Heart right ventricle (tissue), 16 donors: ENCODE data around the gene RGS7. TPM values are rescaled to one million over a fixed set of nuclear protein-coding genes. Genes with fewer than 3 reads are reported as not detected.
"Not testable (repeated sequence)": the region's sequence is repeated elsewhere in the genome, so short reads cannot be mapped to it uniquely, and the experiment has no call there.

Experiments
- ATAC-seq, 8 donors: fragments of 200-7000 bp; cut with Tn5 transposase; one replicate each; pipeline ENCODE4 v1.9.1; 2020; ENCODE audit warnings: mild to moderate bottlenecking in 8 of 8, moderate library complexity in 8 of 8, moderate number of reproducible peaks in 1 of 8
- DNase-seq, 2 donors: peaks; one replicate each; pipeline ENCODE4 v3.0.0-alpha.2; 2020
- H3K27ac ChIP-seq, 10 donors: fragments of 200-600 bp; sonication (generic) in 2 of 10; one replicate each; pipeline versions ENCODE4 v1.5.0 to v1.8.0; 2020 to 2022; ENCODE audit warnings: mild to moderate bottlenecking in 3 of 10
- H3K27me3 ChIP-seq, 7 donors: fragments of 200-600 bp; one replicate each; pipeline ENCODE4 v1.8.0; 2021 to 2022; ENCODE audit warnings: mild to moderate bottlenecking in 2 of 7
- H3K36me3 ChIP-seq, 9 donors: fragments of 200-600 bp; sonication (generic) in 1 of 9; one replicate each; pipeline versions ENCODE4 v1.5.0 to v1.8.0; 2020 to 2022; ENCODE audit warnings: mild to moderate bottlenecking in 2 of 9
- H3K4me1 ChIP-seq, 9 donors: fragments of 200-600 bp; sonication (generic) in 1 of 9; one replicate each; pipeline versions ENCODE4 v1.5.0 to v1.8.0; 2020 to 2022; ENCODE audit warnings: mild to moderate bottlenecking in 4 of 9
- H3K4me3 ChIP-seq, 10 donors: fragments of 200-600 bp; sonication (generic) in 2 of 10; one replicate each; pipeline versions ENCODE4 v1.5.0 to v1.8.0; 2020 to 2022; ENCODE audit warnings: mild to moderate bottlenecking in 7 of 10, moderate library complexity in 2 of 10
- H3K9me3 ChIP-seq, 11 donors: fragments of 200-600 bp in 10 of 11; sonication (generic) in 2 of 11; one replicate each; pipeline versions ENCODE4 v1.5.0 to v1.8.0; 2013 to 2022; ENCODE audit warnings: mild to moderate bottlenecking in 2 of 11, control low read depth in 1 of 11, moderate library complexity in 1 of 11
- CTCF ChIP-seq, 9 donors: fragments of 200-600 bp; sonication (generic) in 2 of 9; IDR thresholded peaks; one replicate each; pipeline versions ENCODE4 v1.5.0 to v1.8.0; 2021 to 2022; ENCODE audit warnings: antibody characterized with exemption in 9 of 9, mild to moderate bottlenecking in 5 of 9, moderate library complexity in 1 of 9
- WGBS, 2 donors: extraction: QIAGEN DNeasy Blood & Tissue Kit; methylation state at CpG; one replicate each; pipeline ENCODE4 v1.1.7; 2013; ENCODE audit warnings: inconsistent platforms in 1 of 2; 5-methylcytosine and 5-hydroxymethylcytosine counted together
- intact Hi-C, 10 donors: fragments of 100-400 bp; cut with DNase I; formaldehyde crosslinking; loops; one replicate each; pipeline versions ENCODE4 v1.11.1 to v1.14.2; 2022
- polyA plus RNA-seq, 2 donors: library from polyadenylated mRNA; stranded (reverse); fragments of 200-250 nt; gene quantifications; one replicate each; pipeline ENCODE4 v1.2.3, GENCODE V29; 2013
- total RNA-seq, 10 donors: library from RNA; stranded (reverse); fragmentation: NEBNext Ultra II Directional in 3 of 10; extraction: Animal tissue kit (Norgen Biotek cat#: 25700) in 3 of 10; gene quantifications; one replicate each; pipeline versions ENCODE4 v1.2.1 to v1.2.4, GENCODE V29; 2021 to 2023
- donor health status: Arrhythmogenic right ventricular cardiomyopathy.
- donor health status: ischemic (EF 13 %, LVEDD 7.1; RV severe dilation, severe dysfunction).
- donor health status: healthy with polysubstance abuse.
- donor health status: DM: no; HTN: yes; CAD: no.
- donor health status: DM: no; HTN: no; CAD: no.
- donor health status: ischemic (EF 25% LVEDD 6.9; RV normal size, moderate dysfunction).
- donor health status: ischemic (EF 25% LVEDD 5.7; RV mildly dilated, moderate dysfunction).
- donor health status: healthy.
- donor health status: DM: yes; HTN: yes; CAD: no.
- donor health status: Ischemic cardiomyopathy.
- donor health status: ischemic (EF 35%, LVEDD 5.7; RV mildly dilated, moderate dysfunction).
- donor health status: nonischemic (EF 11% LVEDD 7.7; RV severe dilation, severe dysfunction).
- donor health status: DM: yes; HTN: yes; CAD: no.
- donor health status: PGD.
- donor health status: ischemic (EF 29% LVEDD 5.4; RV normal size, mild dysfunction).
- donor health status: nonischemic (EF 23%, LVEDD 6.1; RV moderate dilation, normal function).

Gene RGS7
- total and polyA plus RNA-seq, 12 donors: not detected

GRCh38 chr1:240980342-240980741 lies 376.7 kb downstream of the RGS7 start:
- Histone ChIP-seq H3K4me3 (no peak overlapping the region), H3K27ac (no peak overlapping the region), H3K4me1 (no peaks in the 10 kb centered on the region), H3K27me3 (no peaks in the 10 kb centered on the region), H3K9me3 (peaks cover 0 to 5% (median 0%) of the 10 kb centered on the region in 11 donors), H3K36me3 (no peaks in the 10 kb centered on the region)
- DNase-seq (no peak), ATAC-seq (no peak)
- TF ChIP-seq CTCF (IDR thresholded peaks at IDR 0.05): no peak
- WGBS, 2 donors: 44 to 50% methylated on average over 1 of the region's 1 CpG
- intact Hi-C loops: no loop called here

- DNase-seq: no peak
- WGBS, 2 donors: 86 to 88% methylated on average over 1 of the region's 1 CpG
- no peaks in the 10 kb centered on the region for H3K36me3 ChIP-seq
- TF ChIP-seq CTCF (IDR thresholded peaks at IDR 0.05): no peak
- no peak overlapping the region for H3K27ac ChIP-seq
- H3K9me3 ChIP-seq: peaks cover 0 to 16% (median 0%) of the 10 kb centered on the region in 11 donors
- no peaks in the 10 kb centered on the region for H3K4me1 ChIP-seq
- no peaks in the 10 kb centered on the region for H3K27me3 ChIP-seq
- intact Hi-C loops: no loop called here
- no peak for ATAC-seq
- no peak overlapping the region for H3K4me3 ChIP-seq
Observed at GRCh38 chr1:240976685-240977084, 380.3 kb downstream of the RGS7 start.

- Histone ChIP-seq H3K27ac (no peak overlapping the region), H3K9me3 (peaks cover 0 to 16% (median 0%) of the 10 kb centered on the region in 11 donors), H3K36me3 (no peaks in the 10 kb centered on the region), H3K4me1 (no peaks in the 10 kb centered on the region), H3K27me3 (no peaks in the 10 kb centered on the region), H3K4me3 (no peak overlapping the region)
- intact Hi-C loops: no loop called here
- no peak for DNase-seq
- WGBS, 2 donors: 84 to 85% methylated on average over 3 of the region's 3 CpGs
- ATAC-seq: no peak
- TF ChIP-seq CTCF (IDR thresholded peaks at IDR 0.05): no peak
Observed at GRCh38 chr1:240973875-240974274, 383.1 kb downstream of the RGS7 start.

GRCh38 chr1:240972059-240972458 lies 384.9 kb downstream of the RGS7 start:
- H3K4me1 ChIP-seq, H3K27me3 ChIP-seq, H3K4me3 ChIP-seq, intact Hi-C loops, ATAC-seq, DNase-seq, H3K27ac ChIP-seq, H3K36me3 ChIP-seq: not testable (repeated sequence)
- WGBS, 2 donors: 92 to 96% methylated on average over 3 of the region's 4 CpGs
- H3K9me3 ChIP-seq: peaks cover 0 to 16% (median 0%) of the 10 kb centered on the region in 11 donors

GRCh38 chr1:240970253-240970652 lies 386.8 kb downstream of the RGS7 start:
- Histone ChIP-seq H3K4me3 (no peak overlapping the region), H3K27me3 (peaks cover 0 to 3% (median 0%) of the 10 kb centered on the region in 7 donors), H3K9me3 (peaks cover 0 to 11% (median 0%) of the 10 kb centered on the region in 11 donors), H3K27ac (no peak overlapping the region), H3K4me1 (no peaks in the 10 kb centered on the region), H3K36me3 (no peaks in the 10 kb centered on the region)
- 63 to 66% methylated on average over 4 of the region's 4 CpGs for WGBS, 2 donors
- intact Hi-C loops: no loop called here
- DNase-seq: no peak
- no peak for TF ChIP-seq CTCF (IDR thresholded peaks at IDR 0.05)
- no peak for ATAC-seq
